HEK293T (cell line): Measurements from ENCODE around the gene CXCL17.

Experiments used
- CTBP1 ChIP-seq: fragments of 450-650 bp; IDR thresholded peaks from 2 replicates; pipeline ENCODE4 v1.6.1; 2016; ENCODE audit warnings: borderline replicate concordance
- FOXM1 ChIP-seq: fragments of 450-650 bp; IDR thresholded peaks from 2 replicates; pipeline ENCODE4 v1.6.1; 2017; ENCODE audit warnings: mild to moderate bottlenecking, borderline replicate concordance
- LEF1 ChIP-seq: fragments of 450-650 bp; IDR thresholded peaks from 2 replicates; pipeline ENCODE4 v1.6.1; 2017; ENCODE audit warnings: mild to moderate bottlenecking, borderline replicate concordance
- TARDBP ChIP-seq: fragments of 450-650 bp; IDR thresholded peaks from 2 replicates; pipeline ENCODE4 v1.6.1; 2016

- TF ChIP-seq TARDBP (no peak), LEF1 (no peak), CTBP1 (no peak), FOXM1 (no peak)
Observed at GRCh38 chr19:42427313-42427712, 15.4 kb downstream of the CXCL17 start, which contains the start of gene LIPE.
